Measurements from ENCODE around the gene TTC34.
"Not testable (repeated sequence)": the region's sequence is repeated elsewhere in the genome, so short reads cannot be mapped to it uniquely, and the experiment has no call there.

TTC34 gene

GRCh38 chr1:2638466-2639115, 162.9 kb downstream of the TTC34 start:
- DNase-seq = no peak

- no peak for DNase-seq
These were observed 163.9 kb downstream of the TTC34 start for GRCh38 chr1:2637442-2638145.

GRCh38 chr1:2636733-2637132, 164.8 kb downstream of the TTC34 start:
- no peak for DNase-seq

GRCh38 chr1:2635361-2636010, 166.0 kb downstream of the TTC34 start:
- no peak for DNase-seq

- DNase-seq = no peak
These were observed 167.5 kb downstream of the TTC34 start for GRCh38 chr1:2633936-2634491.

- no peak for DNase-seq
These were observed 168.0 kb downstream of the TTC34 start for GRCh38 chr1:2633366-2633935.

- DNase-seq = no peak
These were observed 168.7 kb downstream of the TTC34 start, which contains the start of gene MMEL1 for GRCh38 chr1:2632561-2633361. TSS of gene MMEL1 (minus strand) at chr1:2633016. CDS start at chr1:2629484, 3,532 bp downstream.

- DNase-seq = no peak
These were observed 169.5 kb downstream of the TTC34 start for GRCh38 chr1:2632051-2632430.

- DNase-seq = no peak
These were observed 170.1 kb downstream of the TTC34 start for GRCh38 chr1:2631136-2632050.

GRCh38 chr1:2630498-2631135, 170.9 kb downstream of the TTC34 start:
- DNase-seq = no peak

- DNase-seq = no peak
These were observed 171.6 kb downstream of the TTC34 start for GRCh38 chr1:2629627-2630497.

- no peak for DNase-seq
These were observed 172.4 kb downstream of the TTC34 start for GRCh38 chr1:2628933-2629626.

GRCh38 chr1:2628191-2628932, 173.1 kb downstream of the TTC34 start:
- no peak for DNase-seq

GRCh38 chr1:2627746-2628145, 173.7 kb downstream of the TTC34 start:
- DNase-seq = no peak

GRCh38 chr1:2625748-2626147, 175.7 kb downstream of the TTC34 start:
- not testable (repeated sequence) for DNase-seq

GRCh38 chr1:2625311-2625710, 176.2 kb downstream of the TTC34 start:
- DNase-seq = no peak

GRCh38 chr1:2624735-2625300, 176.7 kb downstream of the TTC34 start:
- DNase-seq = no peak
